ENCODE results near the gene FILIP1L.

DNA sequence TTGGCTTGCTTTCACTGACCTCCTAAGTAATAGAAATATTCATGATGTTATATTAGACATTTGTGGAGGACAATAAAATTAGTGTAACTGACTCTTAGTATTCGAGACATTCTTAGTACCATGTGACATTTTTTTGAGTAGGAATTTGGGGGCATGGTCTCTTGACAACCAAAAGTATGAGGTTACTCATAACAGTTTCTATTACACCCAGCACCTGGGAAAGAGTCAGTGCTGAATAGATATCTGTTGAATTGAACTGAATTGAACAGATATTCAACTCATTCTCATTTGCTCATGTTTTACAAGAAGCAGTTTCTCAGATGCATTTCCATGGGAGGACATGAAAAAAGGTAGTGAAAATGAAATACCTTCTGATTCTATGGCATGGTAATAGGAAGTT, 212.2 kb downstream of the FILIP1L start:
- TF ChIP-seq POLR2A (IDR thresholded peaks at IDR 0.05) (no peak), POLR2AphosphoS5 (IDR thresholded peaks at IDR 0.05) (no peak)

Data from breast epithelium (tissue), 3 donors.